ENCODE measurements around the gene NACA.
"Not testable (repeated sequence)": the region's sequence is repeated elsewhere in the genome, so short reads cannot be mapped to it uniquely, and the experiment has no call there.

NACA gene

DNA sequence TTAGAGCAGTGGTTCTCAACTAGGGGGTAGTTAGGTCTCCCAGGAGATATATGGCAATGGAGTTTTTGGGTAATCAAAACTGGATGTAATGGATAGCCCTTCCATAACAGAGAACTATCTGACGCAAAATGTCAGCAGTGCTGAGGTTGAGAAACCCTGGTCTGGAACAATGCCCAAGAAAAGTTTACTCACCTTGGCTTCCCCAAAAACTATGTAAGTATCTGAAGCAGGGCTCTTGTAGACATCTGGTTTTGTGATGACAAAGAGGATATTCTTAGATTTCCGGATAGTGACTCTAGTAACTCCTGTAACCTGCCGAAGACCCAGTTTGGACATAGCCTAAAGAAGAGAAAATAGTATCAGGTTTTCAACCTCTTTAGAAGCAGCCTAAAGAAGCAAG is 11.8 kb downstream of the NACA start:
- TF ChIP-seq ZNF8 (CRISPR knock-in tag; IDR thresholded peaks at IDR 0.05) (no peak), TCF4 (CRISPR knock-in tag; IDR thresholded peaks at IDR 0.05; ENCODE audit: borderline replicate concordance) (no peak), OSR1 (CRISPR knock-in tag; IDR thresholded peaks at IDR 0.05) (no peak), ISL1 (CRISPR knock-in tag; IDR thresholded peaks at IDR 0.05) (no peak), ZFP30 (CRISPR knock-in tag; IDR thresholded peaks at IDR 0.05) (no peak), ZC3H10 (CRISPR knock-in tag; IDR thresholded peaks at IDR 0.05) (no peak), GLIS3 (CRISPR knock-in tag; IDR thresholded peaks at IDR 0.05) (no peak), RARB (CRISPR knock-in tag; IDR thresholded peaks at IDR 0.05) (no peak), PPARA (CRISPR knock-in tag; IDR thresholded peaks at IDR 0.05; ENCODE audit: borderline replicate concordance) (no peak), ZNF565 (CRISPR knock-in tag; conservative IDR thresholded peaks at IDR 0.05; ENCODE audit: low read depth) (no peak), ZFP3 (CRISPR knock-in tag; IDR thresholded peaks at IDR 0.05) (no peak), CSDC2 (CRISPR knock-in tag; IDR thresholded peaks at IDR 0.05) (no peak), ESRRG (CRISPR knock-in tag; IDR thresholded peaks at IDR 0.05) (no peak), ZNF70 (CRISPR knock-in tag; IDR thresholded peaks at IDR 0.05) (no peak), SNAI2 (CRISPR knock-in tag; IDR thresholded peaks at IDR 0.05) (no peak)
- TF ChIP-seq, protein P1, sequence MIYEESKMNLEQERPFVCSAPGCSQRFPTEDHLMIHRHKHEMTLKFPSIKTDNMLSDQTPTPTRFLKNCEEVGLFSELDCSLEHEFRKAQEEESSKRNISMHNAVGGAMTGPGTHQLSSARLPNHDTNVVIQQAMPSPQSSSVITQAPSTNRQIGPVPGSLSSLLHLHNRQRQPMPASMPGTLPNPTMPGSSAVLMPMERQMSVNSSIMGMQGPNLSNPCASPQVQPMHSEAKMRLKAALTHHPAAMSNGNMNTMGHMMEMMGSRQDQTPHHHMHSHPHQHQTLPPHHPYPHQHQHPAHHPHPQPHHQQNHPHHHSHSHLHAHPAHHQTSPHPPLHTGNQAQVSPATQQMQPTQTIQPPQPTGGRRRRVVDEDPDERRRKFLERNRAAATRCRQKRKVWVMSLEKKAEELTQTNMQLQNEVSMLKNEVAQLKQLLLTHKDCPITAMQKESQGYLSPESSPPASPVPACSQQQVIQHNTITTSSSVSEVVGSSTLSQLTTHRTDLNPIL (CRISPR knock-in tag; IDR thresholded peaks at IDR 0.05; ENCODE audit: low read depth) = no peak
- TF ChIP-seq, protein P2, sequence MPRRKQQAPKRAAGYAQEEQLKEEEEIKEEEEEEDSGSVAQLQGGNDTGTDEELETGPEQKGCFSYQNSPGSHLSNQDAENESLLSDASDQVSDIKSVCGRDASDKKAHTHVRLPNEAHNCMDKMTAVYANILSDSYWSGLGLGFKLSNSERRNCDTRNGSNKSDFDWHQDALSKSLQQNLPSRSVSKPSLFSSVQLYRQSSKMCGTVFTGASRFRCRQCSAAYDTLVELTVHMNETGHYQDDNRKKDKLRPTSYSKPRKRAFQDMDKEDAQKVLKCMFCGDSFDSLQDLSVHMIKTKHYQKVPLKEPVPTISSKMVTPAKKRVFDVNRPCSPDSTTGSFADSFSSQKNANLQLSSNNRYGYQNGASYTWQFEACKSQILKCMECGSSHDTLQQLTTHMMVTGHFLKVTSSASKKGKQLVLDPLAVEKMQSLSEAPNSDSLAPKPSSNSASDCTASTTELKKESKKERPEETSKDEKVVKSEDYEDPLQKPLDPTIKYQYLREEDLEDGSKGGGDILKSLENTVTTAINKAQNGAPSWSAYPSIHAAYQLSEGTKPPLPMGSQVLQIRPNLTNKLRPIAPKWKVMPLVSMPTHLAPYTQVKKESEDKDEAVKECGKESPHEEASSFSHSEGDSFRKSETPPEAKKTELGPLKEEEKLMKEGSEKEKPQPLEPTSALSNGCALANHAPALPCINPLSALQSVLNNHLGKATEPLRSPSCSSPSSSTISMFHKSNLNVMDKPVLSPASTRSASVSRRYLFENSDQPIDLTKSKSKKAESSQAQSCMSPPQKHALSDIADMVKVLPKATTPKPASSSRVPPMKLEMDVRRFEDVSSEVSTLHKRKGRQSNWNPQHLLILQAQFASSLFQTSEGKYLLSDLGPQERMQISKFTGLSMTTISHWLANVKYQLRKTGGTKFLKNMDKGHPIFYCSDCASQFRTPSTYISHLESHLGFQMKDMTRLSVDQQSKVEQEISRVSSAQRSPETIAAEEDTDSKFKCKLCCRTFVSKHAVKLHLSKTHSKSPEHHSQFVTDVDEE (CRISPR knock-in tag; IDR thresholded peaks at IDR 0.05) = no peak
- TF ChIP-seq, protein P3, sequence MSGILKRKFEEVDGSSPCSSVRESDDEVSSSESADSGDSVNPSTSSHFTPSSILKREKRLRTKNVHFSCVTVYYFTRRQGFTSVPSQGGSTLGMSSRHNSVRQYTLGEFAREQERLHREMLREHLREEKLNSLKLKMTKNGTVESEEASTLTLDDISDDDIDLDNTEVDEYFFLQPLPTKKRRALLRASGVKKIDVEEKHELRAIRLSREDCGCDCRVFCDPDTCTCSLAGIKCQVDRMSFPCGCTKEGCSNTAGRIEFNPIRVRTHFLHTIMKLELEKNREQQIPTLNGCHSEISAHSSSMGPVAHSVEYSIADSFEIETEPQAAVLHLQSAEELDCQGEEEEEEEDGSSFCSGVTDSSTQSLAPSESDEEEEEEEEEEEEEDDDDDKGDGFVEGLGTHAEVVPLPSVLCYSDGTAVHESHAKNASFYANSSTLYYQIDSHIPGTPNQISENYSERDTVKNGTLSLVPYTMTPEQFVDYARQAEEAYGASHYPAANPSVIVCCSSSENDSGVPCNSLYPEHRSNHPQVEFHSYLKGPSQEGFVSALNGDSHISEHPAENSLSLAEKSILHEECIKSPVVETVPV (CRISPR knock-in tag; IDR thresholded peaks at IDR 0.05) = no peak
- TF ChIP-seq, protein P4, sequence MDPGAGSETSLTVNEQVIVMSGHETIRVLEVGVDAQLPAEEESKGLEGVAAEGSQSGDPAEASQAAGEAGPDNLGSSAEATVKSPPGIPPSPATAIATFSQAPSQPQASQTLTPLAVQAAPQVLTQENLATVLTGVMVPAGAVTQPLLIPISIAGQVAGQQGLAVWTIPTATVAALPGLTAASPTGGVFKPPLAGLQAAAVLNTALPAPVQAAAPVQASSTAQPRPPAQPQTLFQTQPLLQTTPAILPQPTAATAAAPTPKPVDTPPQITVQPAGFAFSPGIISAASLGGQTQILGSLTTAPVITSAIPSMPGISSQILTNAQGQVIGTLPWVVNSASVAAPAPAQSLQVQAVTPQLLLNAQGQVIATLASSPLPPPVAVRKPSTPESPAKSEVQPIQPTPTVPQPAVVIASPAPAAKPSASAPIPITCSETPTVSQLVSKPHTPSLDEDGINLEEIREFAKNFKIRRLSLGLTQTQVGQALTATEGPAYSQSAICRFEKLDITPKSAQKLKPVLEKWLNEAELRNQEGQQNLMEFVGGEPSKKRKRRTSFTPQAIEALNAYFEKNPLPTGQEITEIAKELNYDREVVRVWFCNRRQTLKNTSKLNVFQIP (CRISPR knock-in tag; IDR thresholded peaks at IDR 0.05; ENCODE audit: borderline replicate concordance, low read depth) = no peak

GRCh38 chr12:56709759-56710376 is 15.2 kb downstream of the NACA start:
- peak; percentile 53 for ATAC-seq
- TF ChIP-seq, protein P2 (CRISPR knock-in tag; IDR thresholded peaks at IDR 0.05) = no peak
- TF ChIP-seq CSDC2 (CRISPR knock-in tag; IDR thresholded peaks at IDR 0.05) (no peak), ZNF8 (CRISPR knock-in tag; IDR thresholded peaks at IDR 0.05) (no peak), TCF4 (CRISPR knock-in tag; IDR thresholded peaks at IDR 0.05; ENCODE audit: borderline replicate concordance) (no peak), ISL1 (CRISPR knock-in tag; IDR thresholded peaks at IDR 0.05) (no peak), GLIS3 (CRISPR knock-in tag; IDR thresholded peaks at IDR 0.05) (no peak), ZNF70 (CRISPR knock-in tag; IDR thresholded peaks at IDR 0.05) (no peak), ESRRG (CRISPR knock-in tag; IDR thresholded peaks at IDR 0.05) (no peak), PATZ1 (CRISPR knock-in tag; IDR thresholded peaks at IDR 0.05; ENCODE audit: borderline replicate concordance) (no peak), PPARA (CRISPR knock-in tag; IDR thresholded peaks at IDR 0.05; ENCODE audit: borderline replicate concordance) (no peak), ZFP3 (CRISPR knock-in tag; IDR thresholded peaks at IDR 0.05) (no peak), BACH2 (CRISPR knock-in tag; IDR thresholded peaks at IDR 0.05; ENCODE audit: borderline replicate concordance) (no peak), ZC3H10 (CRISPR knock-in tag; IDR thresholded peaks at IDR 0.05) (no peak), ZFP30 (CRISPR knock-in tag; IDR thresholded peaks at IDR 0.05) (no peak), TOX (CRISPR knock-in tag; IDR thresholded peaks at IDR 0.05; ENCODE audit: borderline replicate concordance) (no peak), SNAI2 (CRISPR knock-in tag; IDR thresholded peaks at IDR 0.05) (no peak), RARB (CRISPR knock-in tag; IDR thresholded peaks at IDR 0.05) (no peak), ZNF565 (CRISPR knock-in tag; conservative IDR thresholded peaks at IDR 0.05; ENCODE audit: low read depth) (no peak)
- TF ChIP-seq, protein P3 (CRISPR knock-in tag; IDR thresholded peaks at IDR 0.05) = no peak

More for the DNA sequence above, 11.8 kb downstream of the NACA start:
- no peak for ATAC-seq

DNA sequence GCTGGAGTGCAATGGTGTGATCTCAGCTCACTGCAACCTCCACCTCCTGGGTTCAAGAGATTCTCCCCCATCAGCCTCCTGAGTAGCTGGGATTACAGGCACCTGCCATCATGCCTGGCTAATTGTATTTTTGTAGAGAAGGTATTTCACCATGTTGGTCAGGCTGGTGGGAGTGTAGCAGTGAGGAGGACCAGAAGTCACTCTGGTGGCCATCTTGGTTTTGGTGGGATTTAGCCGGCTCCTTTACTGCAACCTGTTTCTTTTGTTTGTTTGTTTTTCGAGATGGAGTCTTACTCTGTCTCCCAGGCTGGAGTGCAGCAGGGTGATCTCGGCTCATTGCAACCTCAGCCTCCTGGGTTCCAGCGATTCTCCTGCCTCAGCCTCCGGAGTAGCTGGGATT is 20.6 kb downstream of the NACA start:
- ATAC-seq = not testable (repeated sequence)

All from SK-N-SH treated with all-trans-retinoic acid at 6 μM for 48 hours (cell line).